Trophoblast cell (in vitro differentiated cells and primary cell): ENCODE results near the gene NME1.

Source experiments
- DNase-seq, 2 donors: peaks; one replicate each; pipeline ENCODE4 v3.0.0-alpha.2; 2016
- H2AFZ ChIP-seq: 2 replicates; pipeline ENCODE4 v1.6.1; 2013; ENCODE audit warnings: low read length, moderate library complexity, mild to moderate bottlenecking; ENCODE audit not compliant: insufficient read depth, poor library complexity
- H2AK5ac ChIP-seq: 2 replicates; pipeline ENCODE4 v1.6.1; 2013; ENCODE audit warnings: mild to moderate bottlenecking, low read length
- H2BK120ac ChIP-seq: 2 replicates; pipeline ENCODE4 v1.6.1; 2013; ENCODE audit warnings: low read length, mild to moderate bottlenecking, moderate library complexity; ENCODE audit not compliant: insufficient read depth, poor library complexity
- H2BK12ac ChIP-seq: 2 replicates; pipeline ENCODE4 v1.6.1; 2013; ENCODE audit warnings: mild to moderate bottlenecking, low read length, moderate library complexity
- H2BK5ac ChIP-seq: 2 replicates; pipeline ENCODE4 v1.6.1; 2013; ENCODE audit warnings: low read length, low read depth, moderate library complexity, mild to moderate bottlenecking; ENCODE audit not compliant: poor library complexity
- H3K14ac ChIP-seq: 2 replicates; pipeline ENCODE4 v1.6.1; 2013; ENCODE audit warnings: mild to moderate bottlenecking, low read length
- H3K18ac ChIP-seq: 2 replicates; pipeline ENCODE4 v1.6.1; 2013; ENCODE audit warnings: mild to moderate bottlenecking, low read length
- H3K23ac ChIP-seq: 2 replicates; pipeline ENCODE4 v1.6.1; 2013; ENCODE audit warnings: low read length
- H3K27ac ChIP-seq: 2 replicates; pipeline ENCODE4 v1.5.1; 2013; ENCODE audit warnings: low read depth, mild to moderate bottlenecking, inconsistent platforms, low read length, moderate library complexity
- H3K27me3 ChIP-seq: 2 replicates; pipeline ENCODE4 v1.6.1; 2013; ENCODE audit warnings: inconsistent platforms, mild to moderate bottlenecking, low read length, moderate library complexity; ENCODE audit not compliant: insufficient read depth
- H3K36me3 ChIP-seq, 2 experiments: 1 replicate in 1 of 2; 2 replicates in 1 of 2; pipeline ENCODE4 v1.6.1; 2013; ENCODE audit warnings: low read length in 2 of 2, mild to moderate bottlenecking in 2 of 2, moderate library complexity in 1 of 2; ENCODE audit not compliant: insufficient read depth in 2 of 2, control insufficient read depth in 1 of 2
- H3K4ac ChIP-seq: 2 replicates; pipeline ENCODE4 v1.6.1; 2013; ENCODE audit warnings: low read depth, mild to moderate bottlenecking, low read length, moderate library complexity
- H3K4me1 ChIP-seq, 2 experiments: 1 replicate in 1 of 2; 2 replicates in 1 of 2; pipeline ENCODE4 v1.6.1; 2013; ENCODE audit warnings: low read length in 2 of 2, mild to moderate bottlenecking in 2 of 2, moderate library complexity in 1 of 2; ENCODE audit not compliant: insufficient read depth in 2 of 2, control insufficient read depth in 1 of 2
- H3K4me2 ChIP-seq: 2 replicates; pipeline ENCODE4 v1.6.1; 2013; ENCODE audit warnings: inconsistent platforms, mild to moderate bottlenecking, low read length, moderate library complexity
- H3K4me3 ChIP-seq: 2 replicates; pipeline ENCODE4 v1.5.1; 2013; ENCODE audit warnings: mild to moderate bottlenecking, low read depth, low read length, inconsistent platforms
- H3K79me1 ChIP-seq: one replicate; pipeline ENCODE4 v1.6.1; 2013; ENCODE audit warnings: low read length
- H3K79me2 ChIP-seq: 2 replicates; pipeline ENCODE4 v1.6.1; 2013; ENCODE audit warnings: low read length, mild to moderate bottlenecking; ENCODE audit not compliant: control insufficient read depth, insufficient read depth, poor library complexity
- H3K9ac ChIP-seq: 2 replicates; pipeline ENCODE4 v1.6.1; 2013; ENCODE audit warnings: mild to moderate bottlenecking, low read length
- H3K9me3 ChIP-seq: 2 replicates; pipeline ENCODE4 v1.6.1; 2013; ENCODE audit warnings: low read depth, mild to moderate bottlenecking, control low read depth, inconsistent platforms, low read length; ENCODE audit not compliant: insufficient read depth
- H4K12ac ChIP-seq: 2 replicates; pipeline ENCODE4 v1.6.1; 2013; ENCODE audit warnings: low read depth, mild to moderate bottlenecking, low read length, moderate library complexity
- H4K8ac ChIP-seq: 2 replicates; pipeline ENCODE4 v1.6.1; 2013; ENCODE audit warnings: low read depth, mild to moderate bottlenecking, low read length, moderate library complexity
- H4K91ac ChIP-seq: one replicate; pipeline ENCODE4 v1.6.1; 2013; ENCODE audit warnings: low read depth, mild to moderate bottlenecking, low read length, moderate library complexity
- WGBS: extraction: QIAGEN DNeasy Blood & Tissue Kit; methylation state at CpG from one replicate; pipeline ENCODE4 v1.1.7; 2013; ENCODE audit warnings: missing lambda C conversion rate; ENCODE audit not compliant: insufficient read length, insufficient coverage; ENCODE audit errors: extremely low coverage; 5-methylcytosine and 5-hydroxymethylcytosine counted together

The NME1 gene

GRCh38 chr17:51149163-51149562 is 4.2 kb upstream of the NME1 start:
- no peak overlapping the region for H2BK12ac ChIP-seq
- peaks cover 6% of the 10 kb centered on the region for H3K79me1 ChIP-seq
- H2BK120ac ChIP-seq: no peak overlapping the region
- H3K4ac ChIP-seq: no peak overlapping the region
- H3K27me3 ChIP-seq: no peaks in the 10 kb centered on the region
- no CpG with 5 or more reads among the region's 2 CpGs for WGBS
- peaks cover 0 to under 1% of the 10 kb centered on the region in 2 experiments for H3K4me1 ChIP-seq
- no peak overlapping the region for H3K18ac ChIP-seq
- no peaks in the 10 kb centered on the region for H3K9me3 ChIP-seq
- no peak overlapping the region for H2AFZ ChIP-seq
- DNase-seq: no peak
- no peak overlapping the region for H2AK5ac ChIP-seq
- no peak overlapping the region for H4K12ac ChIP-seq
- no peak overlapping the region for H3K27ac ChIP-seq
- no peaks in the 10 kb centered on the region for H3K36me3 ChIP-seq
- no peak overlapping the region for H3K23ac ChIP-seq
- peaks cover 5% of the 10 kb centered on the region for H3K79me2 ChIP-seq
- H3K9ac ChIP-seq: no peak overlapping the region
- H3K4me3 ChIP-seq: no peak overlapping the region
- H3K4me2 ChIP-seq: no peak overlapping the region
- H4K91ac ChIP-seq: no peak overlapping the region
- no peak overlapping the region for H2BK5ac ChIP-seq
- H4K8ac ChIP-seq: no peak overlapping the region
- no peak overlapping the region for H3K14ac ChIP-seq

- Histone ChIP-seq H3K79me2 (peaks cover 6% of the 10 kb centered on the region), H4K12ac (no peak overlapping the region), H3K18ac (no peak overlapping the region), H2BK5ac (no peak overlapping the region), H2AK5ac (no peak overlapping the region), H3K14ac (no peak overlapping the region), H3K79me1 (peaks cover 6% of the 10 kb centered on the region), H3K23ac (no peak overlapping the region), H3K4me3 (no peak overlapping the region), H2BK120ac (no peak overlapping the region), H4K91ac (no peak overlapping the region), H3K27me3 (no peaks in the 10 kb centered on the region), H4K8ac (no peak overlapping the region), H3K27ac (no peak overlapping the region), H3K9me3 (no peaks in the 10 kb centered on the region), H2BK12ac (no peak overlapping the region), H2AFZ (no peak overlapping the region), H3K9ac (no peak overlapping the region), H3K36me3 (peaks cover 0 to 3% of the 10 kb centered on the region in 2 experiments), H3K4me1 (peaks cover 0 to 2% of the 10 kb centered on the region in 2 experiments), H3K4ac (no peak overlapping the region), H3K4me2 (no peak overlapping the region)
- WGBS: no CpG with 5 or more reads among the region's 5 CpGs
- no peak for DNase-seq
Measured at GRCh38 chr17:51150932-51151331, 2.4 kb upstream of the NME1 start.

- peak overlapping the region; percentile 31 for H4K8ac ChIP-seq
- peaks cover 6% of the 10 kb centered on the region for H3K79me1 ChIP-seq
- H2AK5ac ChIP-seq: no peak overlapping the region
- peaks cover 0 to 12% of the 10 kb centered on the region in 2 experiments for H3K36me3 ChIP-seq
- no peaks in the 10 kb centered on the region for H3K27me3 ChIP-seq
- H3K9me3 ChIP-seq: no peaks in the 10 kb centered on the region
- peak overlapping the region; percentile 59 for H3K4me2 ChIP-seq
- peak overlapping the region; percentile 55 for H3K27ac ChIP-seq
- no peak overlapping the region for H3K4ac ChIP-seq
- peaks cover 6% of the 10 kb centered on the region for H3K79me2 ChIP-seq
- H3K4me1 ChIP-seq: peaks cover 0 to 2% of the 10 kb centered on the region in 2 experiments
- H3K18ac ChIP-seq: no peak overlapping the region
- H3K23ac ChIP-seq: no peak overlapping the region
- H2AFZ ChIP-seq: peak overlapping the region; percentile 8
- H3K9ac ChIP-seq: no peak overlapping the region
- H4K91ac ChIP-seq: no peak overlapping the region
- DNase-seq: peak in 1 of 2 donors; percentile 40
- no peak overlapping the region for H2BK12ac ChIP-seq
- no peak overlapping the region for H3K14ac ChIP-seq
- no peak overlapping the region for H3K4me3 ChIP-seq
- no peak overlapping the region for H2BK120ac ChIP-seq
- H2BK5ac ChIP-seq: no peak overlapping the region
- no CpG with 5 or more reads among the region's 8 CpGs for WGBS
- H4K12ac ChIP-seq: peak overlapping the region; percentile 5
Measured at GRCh38 chr17:51152766-51153209, 571 bp upstream of the NME1 start.

GRCh38 chr17:51154176-51154575 is 817 bp downstream of the NME1 start:
- Histone ChIP-seq H3K23ac (no peak overlapping the region), H4K12ac (no peak overlapping the region), H3K9ac (peak overlapping the region; percentile 82), H2BK12ac (no peak overlapping the region), H3K4ac (peak overlapping the region; percentile 38), H2BK120ac (no peak overlapping the region), H2BK5ac (no peak overlapping the region), H3K4me1 (peaks cover 0 to 2% of the 10 kb centered on the region in 2 experiments), H4K91ac (no peak overlapping the region), H3K79me2 (peaks cover 6% of the 10 kb centered on the region), H3K27me3 (no peaks in the 10 kb centered on the region), H2AFZ (no peak overlapping the region), H2AK5ac (no peak overlapping the region), H4K8ac (peak overlapping the region; percentile 5), H3K18ac (no peak overlapping the region), H3K9me3 (no peaks in the 10 kb centered on the region), H3K4me3 (peak overlapping the region; percentile 96), H3K14ac (no peak overlapping the region), H3K4me2 (peak overlapping the region; percentile 68), H3K79me1 (peaks cover 6% of the 10 kb centered on the region), H3K36me3 (peaks cover 2 to 14% of the 10 kb centered on the region in 2 experiments), H3K27ac (no peak overlapping the region)
- WGBS: no CpG with 5 or more reads among the region's 6 CpGs
- no peak for DNase-seq
